ENCODE data around the gene INO80D.
"Not testable (repeated sequence)": the region's sequence is repeated elsewhere in the genome, so short reads cannot be mapped to it uniquely, and the experiment has no call there.

Gene INO80D

GRCh38 chr2:206082298-206082843 lies 3.6 kb downstream of the INO80D start:
- DNase-seq = no peak

DNA sequence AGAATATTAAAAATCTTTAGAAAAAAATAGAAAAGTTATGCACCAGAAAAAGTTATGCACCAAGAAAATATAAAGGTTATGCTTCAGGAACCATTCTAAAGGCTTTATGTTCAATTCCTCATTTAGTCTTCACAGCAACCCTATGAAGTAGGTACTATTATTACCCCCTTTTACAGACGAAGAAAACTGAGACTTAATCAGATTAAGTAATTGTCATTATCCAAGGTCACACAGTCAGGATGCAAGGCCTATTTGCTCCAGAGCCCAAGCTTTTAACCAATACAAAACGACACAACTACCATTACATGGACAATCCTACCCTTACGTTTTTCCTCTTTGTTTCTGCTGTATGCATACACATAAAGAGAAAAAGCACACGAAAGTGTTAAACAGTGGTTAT lies 5.0 kb downstream of the INO80D start:
- no peak for DNase-seq

DNA sequence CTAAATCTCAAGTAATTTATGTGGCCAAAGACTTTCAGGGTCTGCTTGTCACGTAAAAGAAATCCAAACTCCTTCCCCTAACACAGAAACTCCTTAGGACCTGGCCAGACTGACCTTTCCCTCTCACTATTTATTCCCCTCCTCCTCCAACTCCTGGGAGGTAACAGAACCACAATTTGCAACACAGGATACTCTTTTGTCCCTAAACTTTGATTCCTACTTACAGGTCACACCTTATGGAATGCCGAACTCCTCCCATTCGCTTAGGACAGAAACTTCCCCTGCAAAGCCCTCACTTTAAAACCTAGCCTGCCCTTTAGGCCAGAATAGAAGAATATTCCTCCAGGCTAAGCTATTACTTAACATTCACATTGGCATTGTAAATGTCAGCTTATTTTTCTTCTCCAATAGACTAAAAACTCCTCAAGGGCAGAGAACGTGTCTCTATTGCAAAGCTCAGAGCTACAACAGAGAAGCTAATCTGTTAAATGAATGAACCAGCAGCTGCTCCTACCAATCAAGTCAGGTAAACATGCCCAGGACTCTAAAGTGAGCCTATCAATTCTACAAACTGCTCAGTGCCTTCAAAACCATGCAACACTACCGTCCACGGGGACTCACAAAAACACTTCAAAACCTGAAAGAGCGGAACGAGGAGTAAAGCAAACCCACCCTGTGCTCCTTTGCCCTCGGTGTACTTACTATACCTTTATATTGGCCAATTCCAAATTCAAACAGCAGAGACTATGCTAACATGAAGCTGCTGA lies 6.1 kb downstream of the INO80D start:
- DNase-seq = no peak

DNA sequence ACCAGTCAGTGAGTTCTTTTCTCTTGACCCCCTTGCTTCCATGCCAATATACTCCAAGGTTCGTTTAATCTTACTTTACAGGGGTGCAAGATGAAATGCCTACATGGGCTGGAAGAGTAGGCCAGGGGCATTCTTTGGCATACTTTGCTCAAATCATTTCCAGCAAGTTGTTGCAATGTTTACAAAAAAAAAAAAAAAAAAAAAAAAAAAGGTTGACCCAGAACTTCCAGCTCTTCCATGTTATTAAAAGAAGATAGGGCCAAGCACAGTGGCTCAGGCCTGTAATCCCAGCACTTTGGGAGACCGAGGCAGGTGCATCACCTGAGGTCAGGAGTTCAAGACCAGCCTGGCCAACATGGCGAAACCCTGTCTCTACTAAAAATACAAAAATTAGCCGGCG lies 8.1 kb downstream of the INO80D start:
- not testable (repeated sequence) for DNase-seq

DNA sequence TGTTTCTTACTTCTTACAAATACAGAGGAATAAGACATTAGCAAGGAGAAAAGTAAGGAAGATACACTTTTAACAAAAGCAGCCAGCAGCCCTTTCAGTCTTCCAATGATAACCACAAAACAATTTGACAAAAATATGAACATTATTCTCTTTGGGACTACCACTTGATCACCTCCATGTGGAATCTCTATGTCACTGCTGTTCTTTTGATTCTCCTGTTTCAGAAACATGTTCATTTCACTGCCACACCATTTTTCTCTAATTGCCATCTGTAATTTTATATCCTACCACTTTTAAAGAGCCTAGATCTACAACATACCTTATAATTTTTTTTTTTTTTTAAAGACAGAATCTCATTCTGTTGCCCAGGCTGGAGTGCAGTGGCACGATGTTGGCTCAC lies 10.9 kb downstream of the INO80D start:
- DNase-seq = no peak

DNA sequence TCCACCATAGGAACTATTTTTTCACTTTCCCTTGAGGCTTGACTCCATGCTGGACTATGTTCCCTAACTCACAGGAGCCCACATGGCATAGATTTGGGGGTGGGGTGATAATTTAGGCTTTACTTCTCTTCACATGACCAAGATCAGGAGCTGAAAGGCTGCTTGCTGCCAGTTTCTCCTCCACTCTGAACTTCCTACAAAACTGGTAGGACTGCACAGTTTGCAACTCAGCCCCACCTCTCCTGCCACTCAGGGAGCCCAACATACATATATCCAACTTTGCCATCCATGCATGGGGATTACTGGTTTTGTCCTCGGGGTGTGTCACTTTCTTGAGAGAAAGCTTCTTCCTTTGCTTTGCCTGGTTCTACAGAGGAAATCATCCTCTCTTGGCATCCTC lies 14.2 kb downstream of the INO80D start:
- no peak for DNase-seq

- DNase-seq = no peak
Observed at GRCh38 chr2:206069417-206069816, 16.6 kb downstream of the INO80D start.

DNA sequence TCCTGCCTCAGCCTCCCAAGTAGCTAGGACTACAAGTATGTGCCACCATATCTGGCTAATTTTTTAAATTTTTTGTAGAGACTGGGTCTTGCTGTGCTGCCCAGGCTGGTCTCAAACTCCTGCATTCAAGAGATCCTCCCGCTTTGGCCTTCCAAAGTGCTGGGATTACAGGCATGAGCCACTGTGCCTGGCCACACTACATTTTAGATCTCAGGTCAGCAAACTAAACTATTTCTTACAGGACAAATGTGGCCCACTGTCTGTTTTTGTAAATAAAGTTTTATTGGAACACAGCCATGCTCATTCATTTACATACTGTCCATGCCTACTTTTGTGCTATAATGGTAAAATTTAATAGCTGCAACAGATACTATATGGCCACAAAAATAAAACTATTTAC lies 17.8 kb downstream of the INO80D start:
- DNase-seq = no peak

- no peak for DNase-seq
Observed at GRCh38 chr2:206064077-206064476, 21.9 kb downstream of the INO80D start.

DNA sequence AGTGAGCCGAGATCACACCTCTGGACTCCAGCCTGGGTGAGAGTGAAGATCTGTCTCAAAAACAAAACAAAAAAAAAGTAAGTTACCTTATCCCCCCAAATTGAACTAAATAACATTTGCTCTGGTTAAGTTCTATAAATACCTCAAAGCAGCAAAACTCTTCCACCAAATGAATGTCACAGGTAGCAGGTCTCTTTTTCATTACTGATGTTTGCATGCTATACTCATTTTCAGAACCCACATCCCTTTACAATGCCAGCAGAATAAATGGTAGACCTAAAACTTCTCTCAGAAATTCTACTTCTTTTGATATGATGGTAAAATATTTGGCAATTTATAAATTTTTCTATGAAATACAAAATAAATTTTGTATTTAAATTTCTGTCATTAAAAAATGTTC lies 22.3 kb downstream of the INO80D start:
- DNase-seq = no peak

- DNase-seq = no peak
Observed at GRCh38 chr2:206062724-206063123, 23.2 kb downstream of the INO80D start.

DNA sequence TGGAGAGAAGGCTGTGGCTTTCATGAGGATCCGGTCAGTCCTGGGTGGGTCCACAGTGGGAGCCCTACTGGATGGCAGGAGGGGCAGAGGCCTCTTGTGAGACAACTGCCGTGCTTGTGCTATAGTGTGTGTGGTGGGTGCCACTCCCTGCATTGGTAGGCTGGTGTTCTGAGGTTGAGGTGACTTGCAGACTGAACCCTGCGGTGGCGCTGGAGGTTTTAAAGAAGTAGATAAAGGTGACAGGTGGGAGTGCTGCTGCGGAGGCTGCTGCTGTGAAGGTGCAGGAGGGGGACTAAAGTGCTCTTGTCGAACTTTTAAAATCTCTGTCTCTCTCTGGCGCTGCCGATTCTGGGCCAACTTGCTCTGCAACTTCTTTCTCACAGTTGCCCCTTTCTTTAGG lies 29.7 kb downstream of the INO80D start:
- no peak for DNase-seq

DNA sequence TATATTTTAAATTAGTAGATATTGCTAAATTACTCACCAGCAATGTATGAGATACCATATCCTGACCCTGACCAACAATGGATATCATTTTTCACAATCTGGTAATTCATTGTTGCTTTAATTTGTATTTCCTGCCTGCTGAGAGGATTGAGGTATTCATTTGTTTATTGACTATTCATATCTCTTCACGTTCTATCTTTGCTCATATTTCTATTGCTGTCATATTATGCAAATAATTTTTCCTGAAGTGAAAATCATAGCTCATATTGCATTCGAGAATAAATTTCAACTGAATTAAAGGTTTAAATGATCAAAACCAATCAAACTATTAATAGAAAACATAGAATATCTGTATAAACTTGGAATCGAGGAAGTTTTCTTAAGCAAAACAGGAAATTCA lies 31.0 kb downstream of the INO80D start:
- no peak for DNase-seq

GRCh38 chr2:206051912-206052311 lies 34.1 kb downstream of the INO80D start:
- no peak for DNase-seq

DNA sequence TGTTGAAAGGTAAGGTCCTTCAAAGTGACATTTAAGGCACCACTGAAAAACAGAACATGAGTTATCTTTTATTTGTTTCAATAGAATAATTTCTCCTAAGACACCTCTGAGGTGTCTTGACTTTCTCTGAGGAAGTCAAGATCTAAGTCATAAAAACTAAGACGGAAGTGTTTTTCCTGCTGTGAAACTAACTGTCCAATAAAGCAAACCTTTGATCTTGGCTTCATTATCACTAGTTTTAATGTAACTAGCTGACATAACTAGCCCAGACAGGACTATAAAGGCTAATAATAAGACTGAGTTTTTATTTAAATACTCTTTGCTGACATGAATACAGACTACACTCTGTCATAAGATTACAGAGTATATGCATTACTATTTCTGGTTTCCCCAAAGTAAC lies 36.6 kb downstream of the INO80D start:
- DNase-seq = no peak

DNA sequence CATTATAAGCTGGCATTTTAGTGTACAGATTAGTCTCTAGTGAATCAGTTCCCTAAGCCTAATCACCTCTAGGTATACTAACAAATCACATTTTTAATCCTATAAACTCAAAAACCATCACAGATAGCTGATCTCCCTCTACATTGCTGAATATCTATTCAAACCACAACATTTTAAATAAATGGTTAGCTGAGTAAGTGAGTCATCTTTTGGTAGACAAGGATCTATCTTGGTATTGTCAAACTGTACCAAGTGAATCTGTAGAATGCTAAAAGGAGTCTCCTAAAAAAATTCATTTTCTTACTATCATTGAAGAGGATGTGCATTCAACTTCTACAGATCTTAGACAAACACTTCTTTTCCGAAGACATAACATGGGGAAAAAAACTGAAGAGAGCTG lies 40.7 kb downstream of the INO80D start:
- no peak for DNase-seq

DNA sequence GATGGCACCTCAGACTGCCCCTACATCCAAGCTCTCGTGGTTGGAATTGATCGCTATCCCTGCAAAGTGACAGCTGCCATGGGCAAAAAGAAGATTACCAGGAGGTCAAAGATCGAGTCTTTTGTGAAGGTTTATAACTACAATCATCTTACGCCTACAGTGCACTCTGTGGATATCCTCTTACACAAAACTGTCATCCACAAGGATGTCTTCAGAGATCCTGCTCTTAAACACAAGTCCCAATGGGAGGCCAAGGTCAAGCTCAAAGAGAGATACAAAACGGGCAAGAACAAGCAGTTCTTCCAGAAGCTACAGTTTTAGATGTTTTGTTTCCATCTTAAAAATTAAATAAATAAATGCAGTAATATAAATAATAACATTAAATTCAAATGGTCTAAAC lies 45.4 kb downstream of the INO80D start:
- DNase-seq = no peak

GRCh38 chr2:206035393-206035792 lies 50.6 kb downstream of the INO80D start:
- not testable (repeated sequence) for DNase-seq

DNA sequence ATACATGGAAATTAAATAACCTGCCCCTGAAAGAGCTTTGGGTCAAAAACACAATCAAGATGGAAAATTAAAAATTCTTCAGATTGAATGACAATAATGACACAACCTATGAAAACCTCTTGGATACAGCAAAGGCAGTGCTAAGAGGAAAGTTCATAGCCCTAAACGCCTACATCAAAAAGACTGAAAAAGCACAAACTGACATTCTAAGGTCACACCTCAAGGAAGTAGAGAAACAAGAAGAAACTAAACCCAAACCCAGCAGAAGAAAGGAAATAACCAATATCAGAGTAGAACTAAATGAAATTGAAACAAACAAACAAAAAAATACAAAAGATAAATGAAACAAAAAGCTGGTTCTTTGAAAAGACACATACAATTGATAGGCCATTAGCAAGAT lies 52.5 kb downstream of the INO80D start:
- DNase-seq = not testable (repeated sequence)

DNA sequence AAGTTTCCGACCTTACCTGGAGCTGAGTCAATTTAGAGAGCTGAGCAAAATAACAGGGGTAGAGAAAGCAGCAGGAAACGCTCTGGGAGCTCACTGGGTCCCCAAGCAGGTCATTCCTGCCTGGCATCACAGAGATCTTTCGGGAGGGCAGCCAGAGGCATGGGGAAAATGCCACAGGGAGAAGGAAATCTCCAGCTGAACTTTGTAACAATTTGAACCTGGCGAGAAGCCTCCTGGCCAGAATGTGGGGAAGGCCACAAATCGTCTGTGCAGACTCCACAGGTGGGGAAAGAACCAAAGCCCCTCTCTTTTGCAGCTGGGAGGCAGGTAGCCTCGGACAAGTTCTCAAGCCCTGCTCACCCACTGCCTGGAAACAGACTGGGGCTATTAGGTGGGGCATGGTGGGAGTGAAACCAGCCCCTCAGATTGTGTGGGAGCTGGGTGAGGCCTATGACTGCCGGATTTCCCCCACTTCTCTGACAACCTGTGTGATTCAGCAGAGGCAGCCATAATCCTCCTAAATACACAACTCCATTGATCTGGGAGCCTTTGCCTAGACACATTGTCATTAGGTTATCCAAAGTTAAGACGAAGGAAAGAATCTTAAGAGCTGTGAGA lies 53.9 kb downstream of the INO80D start:
- no peak for DNase-seq

DNA sequence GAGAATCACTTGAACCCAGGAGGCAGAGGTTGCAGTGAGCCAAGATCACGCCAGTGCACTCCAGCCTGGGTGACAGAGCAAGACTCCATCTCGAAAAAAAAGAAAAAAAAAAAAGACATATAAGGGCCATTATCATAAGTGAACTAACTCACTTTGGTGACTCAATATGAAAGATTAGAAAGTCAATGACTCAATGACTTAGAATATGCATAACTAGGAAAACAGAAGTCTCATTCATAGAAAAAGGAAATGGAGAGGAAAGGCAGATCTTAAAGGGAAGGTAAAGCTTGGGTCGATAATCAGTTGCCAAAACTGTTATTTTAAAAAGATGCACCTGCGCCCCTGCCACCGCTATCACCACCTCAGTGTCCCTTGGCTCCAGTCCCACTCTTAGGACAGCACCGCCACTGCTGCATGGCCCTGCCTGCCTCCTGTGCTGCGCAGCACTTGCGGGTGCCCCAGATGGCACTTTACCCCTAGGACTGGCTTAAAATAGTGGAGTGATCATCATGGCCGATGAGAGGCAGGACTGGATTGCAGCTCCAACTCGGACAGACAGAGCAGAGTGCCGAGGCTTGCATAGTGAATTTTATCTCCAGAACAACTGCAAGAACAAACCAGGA lies 54.7 kb downstream of the INO80D start:
- DNase-seq = peak; percentile 70

DNA sequence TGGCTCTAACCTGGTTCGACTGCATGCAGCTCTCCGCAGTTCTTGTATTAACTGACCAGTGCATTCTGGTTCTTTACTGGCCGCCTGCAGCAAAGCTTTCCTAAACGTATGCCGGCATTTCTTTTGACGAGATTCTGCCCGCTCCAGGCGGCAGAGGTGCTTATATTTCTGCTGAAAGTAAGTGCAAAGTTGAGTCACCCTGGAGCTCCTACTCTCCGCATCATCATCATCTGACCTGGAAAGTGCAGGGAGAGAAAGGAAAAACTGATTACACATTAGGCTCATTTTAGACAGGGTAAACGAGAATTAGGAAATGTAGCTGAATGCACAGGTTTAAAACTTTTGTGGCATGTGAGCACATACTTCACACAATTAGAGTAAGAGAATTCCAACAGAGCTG lies 57.9 kb downstream of the INO80D start:
- no peak for DNase-seq

- no peak for DNase-seq
Observed at GRCh38 chr2:206023183-206023582, 62.8 kb downstream of the INO80D start.

GRCh38 chr2:206020171-206020570 lies 65.8 kb downstream of the INO80D start:
- DNase-seq = no peak

Data from activated CD4-positive, alpha-beta T cell treated with anti-CD3 and anti-CD28 coated beads, Interleukin-2, amount 50 U/mL, for 16 hours (primary cell).